Metanephros (tissue), 2 donors: ENCODE measurements around the gene TAF6L. TPM values are rescaled to one million over a fixed set of nuclear protein-coding genes. Genes with fewer than 3 reads are reported as not detected.

ENCODE experiments used
- small RNA-seq: library from RNA; depleted of rRNA; stranded (forward); fragments of <200 nt; gene quantifications from one replicate; pipeline ENCODE3, GENCODE V24; 2014; ENCODE audit warnings: low replicate concordance
- total RNA-seq: library from RNA; depleted of rRNA; stranded (reverse); fragments of >200 nt; gene quantifications from one replicate; pipeline ENCODE4 v1.2.3, GENCODE V29; 2014

The TAF6L gene, protein sequence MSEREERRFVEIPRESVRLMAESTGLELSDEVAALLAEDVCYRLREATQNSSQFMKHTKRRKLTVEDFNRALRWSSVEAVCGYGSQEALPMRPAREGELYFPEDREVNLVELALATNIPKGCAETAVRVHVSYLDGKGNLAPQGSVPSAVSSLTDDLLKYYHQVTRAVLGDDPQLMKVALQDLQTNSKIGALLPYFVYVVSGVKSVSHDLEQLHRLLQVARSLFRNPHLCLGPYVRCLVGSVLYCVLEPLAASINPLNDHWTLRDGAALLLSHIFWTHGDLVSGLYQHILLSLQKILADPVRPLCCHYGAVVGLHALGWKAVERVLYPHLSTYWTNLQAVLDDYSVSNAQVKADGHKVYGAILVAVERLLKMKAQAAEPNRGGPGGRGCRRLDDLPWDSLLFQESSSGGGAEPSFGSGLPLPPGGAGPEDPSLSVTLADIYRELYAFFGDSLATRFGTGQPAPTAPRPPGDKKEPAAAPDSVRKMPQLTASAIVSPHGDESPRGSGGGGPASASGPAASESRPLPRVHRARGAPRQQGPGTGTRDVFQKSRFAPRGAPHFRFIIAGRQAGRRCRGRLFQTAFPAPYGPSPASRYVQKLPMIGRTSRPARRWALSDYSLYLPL
- total RNA-seq, result 36.1 TPM

DNA sequence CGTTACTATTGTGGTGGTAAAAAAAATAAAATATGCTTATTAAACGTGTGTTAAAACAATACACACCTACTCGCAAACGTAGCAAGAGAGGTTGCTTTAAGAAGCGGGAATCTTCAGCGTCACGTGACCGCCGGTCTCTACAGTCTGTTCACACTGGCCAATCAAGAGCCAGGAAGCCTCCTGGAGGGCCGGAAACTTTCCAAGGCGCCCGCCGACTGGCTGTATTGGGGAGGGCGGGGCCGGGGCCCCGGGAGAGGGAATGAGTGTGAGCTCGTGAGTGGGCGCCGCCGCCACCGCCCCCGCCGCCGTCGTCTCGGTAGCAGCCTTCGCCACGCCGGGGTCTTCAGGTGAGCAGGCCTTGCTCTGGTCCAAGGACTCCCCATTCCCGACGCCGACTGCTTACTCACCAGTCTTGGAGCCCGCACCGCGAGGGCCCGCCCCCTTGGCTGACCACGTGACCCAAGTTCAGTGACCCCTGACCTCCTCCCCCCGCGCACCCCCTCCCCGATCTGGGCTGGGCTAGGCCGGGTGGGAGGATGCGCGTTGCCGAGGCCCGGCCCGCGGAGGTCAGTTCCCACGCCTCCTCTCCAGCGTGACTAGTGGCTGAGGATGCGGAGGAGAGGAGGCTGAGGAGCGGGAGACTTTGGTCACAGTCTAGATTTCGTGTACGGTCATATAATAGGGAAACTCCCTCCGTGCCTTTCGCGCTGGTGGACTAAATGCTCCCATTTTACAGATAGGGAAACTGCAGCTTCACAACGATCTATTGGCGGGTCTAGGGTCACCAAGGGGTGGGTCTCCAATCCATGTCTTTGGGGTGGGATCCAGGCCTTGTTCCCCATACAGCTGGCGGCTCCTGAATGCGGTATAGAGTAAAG is at the start of gene TAF6L:
TSS of gene TAF6L (plus strand) at position 253 of the 878 bp plus-strand sequence. CDS start 4,388 bp downstream, outside the sequence.

DNA sequence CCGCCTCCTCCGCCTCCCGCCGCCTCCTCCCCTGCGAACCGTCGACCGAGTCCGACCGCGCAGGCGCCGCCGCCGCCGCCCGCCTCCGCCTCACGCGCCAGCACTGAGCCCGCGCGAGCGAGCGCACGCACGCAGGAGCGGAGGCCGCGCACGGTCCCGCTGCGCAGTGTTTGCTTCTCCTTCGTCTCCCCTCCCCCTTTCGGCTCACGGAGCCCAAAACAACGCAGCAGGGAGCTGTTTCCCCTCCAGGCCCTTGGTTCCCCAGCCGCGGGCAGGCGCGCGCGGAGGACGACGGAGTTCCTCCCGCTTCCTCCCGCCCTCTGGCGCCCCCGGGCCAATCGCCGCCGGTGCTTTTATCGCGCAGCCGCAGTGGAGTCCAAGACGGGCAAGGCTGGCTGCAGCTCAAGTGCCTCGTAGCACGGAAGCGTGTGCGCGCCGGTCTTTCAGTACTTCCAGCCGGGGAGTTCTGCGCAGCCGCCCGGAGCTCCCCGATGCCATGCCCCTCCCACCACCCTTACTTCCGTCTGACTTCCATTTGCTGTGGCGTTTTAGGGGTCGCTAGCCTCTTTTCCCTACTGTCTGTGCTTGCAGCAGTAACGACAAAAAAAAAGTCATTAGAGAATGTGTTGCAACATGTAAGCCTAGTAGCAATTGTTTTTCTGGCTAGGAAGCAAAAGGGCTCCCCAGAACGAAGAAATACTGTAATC is 43.9 kb upstream of the TAF6L start, which contains the start of gene HNRNPUL2:
TSS of gene HNRNPUL2 (minus strand) at position 293 of the 707 bp plus-strand sequence. CDS start 301 bp downstream, outside the sequence.

DNA sequence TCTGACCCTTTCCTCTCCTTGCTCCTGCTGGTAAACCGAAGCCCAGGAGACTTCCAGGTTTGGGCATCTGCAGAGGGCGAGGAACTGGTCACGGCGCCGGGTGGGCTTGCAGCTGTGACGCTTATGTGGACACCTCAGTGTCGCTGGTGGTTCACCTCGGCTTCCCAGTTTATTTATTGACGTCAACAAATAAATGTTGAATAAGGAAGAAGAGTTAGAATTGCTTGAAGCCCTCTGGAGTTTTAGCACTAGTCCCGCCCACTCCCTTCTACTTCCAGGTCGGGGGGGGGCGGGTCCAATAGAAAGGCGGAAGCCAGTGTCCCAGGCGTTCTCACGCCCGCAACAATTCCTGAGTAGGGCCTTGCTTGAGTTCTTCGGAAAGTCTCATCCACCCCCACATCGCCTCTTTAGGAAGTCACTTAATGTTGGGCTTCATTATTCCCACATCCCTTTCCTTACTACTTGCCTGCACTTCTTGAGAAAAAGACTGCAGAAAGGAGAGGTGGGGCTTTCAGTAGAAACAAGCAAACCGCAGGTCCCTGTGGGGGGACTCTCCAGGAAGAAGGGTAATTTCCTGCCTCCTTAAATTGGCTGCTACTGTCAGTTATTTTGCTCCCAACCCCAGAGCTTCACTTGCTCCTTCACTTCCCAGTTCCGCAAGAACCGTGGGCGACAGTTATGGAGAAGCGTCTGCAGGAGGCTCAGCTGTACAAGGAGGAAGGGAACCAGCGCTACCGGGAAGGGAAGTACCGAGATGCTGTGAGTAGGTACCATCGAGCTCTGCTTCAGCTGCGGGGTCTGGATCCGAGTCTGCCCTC is 42.8 kb upstream of the TAF6L start, which contains the start of gene TTC9C:
TSS of gene TTC9C (plus strand) at position 316 of the 818 bp plus-strand sequence. CDS start at position 679, 363 bp downstream.

DNA sequence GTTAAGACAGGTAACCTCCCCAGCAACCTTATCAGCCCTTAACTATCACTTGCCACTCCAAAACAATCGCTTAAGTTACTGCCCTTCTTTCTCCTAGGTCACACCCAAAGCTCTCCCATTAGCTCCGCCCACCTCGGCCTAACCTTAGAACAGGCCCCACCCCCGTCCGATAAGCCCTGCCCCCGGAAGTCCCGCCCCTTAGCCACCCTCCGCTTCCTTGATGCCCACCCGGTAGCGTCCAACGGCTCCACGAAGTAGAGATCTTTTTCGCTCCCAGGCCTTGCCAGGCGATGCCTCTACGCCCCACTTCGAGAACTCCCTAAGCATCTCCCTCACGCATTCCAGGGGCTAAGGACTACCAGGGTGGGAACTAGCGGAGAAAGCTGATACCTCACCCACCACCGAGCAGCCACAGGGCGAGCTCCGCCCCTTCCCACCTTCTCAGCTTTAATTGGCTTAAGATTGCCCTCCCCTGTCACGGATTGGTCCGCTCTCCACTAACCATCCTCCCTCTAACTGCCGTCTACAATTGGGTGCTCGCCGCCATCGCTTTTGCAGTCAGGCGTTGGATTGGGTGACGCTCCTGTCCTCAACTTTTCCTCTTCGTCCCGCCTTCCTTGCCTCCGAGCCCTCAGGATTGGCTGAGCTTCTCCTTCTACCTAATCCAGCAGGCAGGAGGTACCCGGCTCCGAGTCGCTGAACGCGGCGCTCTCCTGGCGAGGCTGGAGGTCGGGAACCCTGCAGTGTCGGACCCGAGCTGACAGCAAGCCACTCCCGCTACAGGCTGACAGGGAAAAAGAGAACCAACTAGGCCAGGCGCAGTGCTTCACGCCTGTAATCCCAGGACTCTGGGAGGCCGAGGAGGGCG is 17.2 kb upstream of the TAF6L start, which contains the start of gene ZBTB3:
TSS of gene ZBTB3 (minus strand) at position 425 of the 868 bp plus-strand sequence. CDS start 496 bp downstream, outside the sequence.

DNA sequence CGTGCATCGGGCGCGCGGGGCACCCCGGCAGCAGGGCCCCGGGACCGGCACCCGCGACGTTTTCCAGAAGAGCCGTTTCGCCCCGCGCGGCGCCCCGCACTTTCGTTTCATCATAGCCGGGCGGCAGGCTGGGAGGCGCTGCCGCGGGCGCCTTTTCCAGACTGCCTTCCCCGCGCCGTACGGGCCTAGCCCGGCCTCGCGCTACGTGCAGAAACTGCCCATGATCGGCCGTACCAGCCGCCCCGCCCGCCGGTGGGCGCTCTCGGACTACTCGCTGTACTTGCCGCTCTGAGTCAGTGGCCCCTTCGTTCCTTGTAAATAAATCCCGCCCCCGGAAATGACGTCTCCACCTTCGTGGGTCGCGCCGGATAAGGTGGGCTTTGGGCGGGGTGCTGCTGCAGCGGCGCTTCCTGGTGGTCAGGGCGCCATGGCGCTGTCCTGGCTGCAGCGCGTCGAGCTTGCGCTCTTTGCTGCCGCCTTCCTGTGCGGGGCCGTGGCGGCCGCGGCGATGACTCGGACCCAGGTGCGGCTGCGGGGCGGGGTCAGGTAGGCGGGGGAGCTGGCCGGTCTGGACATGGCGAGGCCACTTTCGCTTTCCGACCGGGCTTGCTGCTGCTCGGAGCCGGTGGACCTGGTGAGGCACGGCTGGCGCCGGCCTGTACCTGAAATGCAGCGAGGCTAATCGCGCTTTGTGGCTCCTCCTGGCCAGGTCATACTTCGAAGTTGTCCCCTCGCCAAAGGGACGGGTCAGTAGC is 16.0 kb downstream of the TAF6L start, which contains the start of gene TMEM179B:
TSS of gene TMEM179B (plus strand) at position 398 of the 755 bp plus-strand sequence. CDS start at position 428, 30 bp downstream.

DNA sequence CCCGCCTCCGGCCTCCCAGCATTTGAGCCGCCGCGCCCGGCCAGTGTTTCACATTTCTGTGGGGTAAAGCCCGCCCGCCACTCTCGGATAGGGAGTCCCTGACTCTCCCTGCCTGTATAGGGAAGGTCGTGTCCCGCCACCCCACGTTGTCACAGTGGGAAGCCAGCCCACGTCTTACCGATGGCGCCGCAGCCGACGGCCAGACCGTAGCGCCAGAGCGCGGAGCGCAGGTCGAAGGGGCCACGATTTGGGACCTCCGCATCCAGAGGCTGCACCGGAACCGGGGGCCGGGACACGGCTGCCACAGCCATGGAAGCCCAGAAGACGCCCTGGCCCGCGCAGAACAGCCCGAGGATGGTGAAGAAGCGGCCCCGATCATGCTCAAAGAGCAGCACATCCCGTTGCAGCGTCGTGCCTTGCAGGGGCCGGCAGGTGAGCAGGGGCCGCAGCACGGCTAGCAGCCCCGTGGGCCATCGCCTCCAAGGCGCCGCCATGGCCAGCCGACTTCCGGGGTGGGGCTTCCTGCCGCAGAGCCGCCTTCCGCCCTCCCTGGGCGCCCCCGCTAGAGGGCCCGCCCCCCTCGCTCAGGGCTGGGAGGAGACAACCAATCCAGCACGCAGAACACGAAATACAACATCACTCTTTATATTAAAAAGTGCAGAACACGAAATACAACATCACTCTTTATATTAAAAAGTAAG is 20.5 kb downstream of the TAF6L start, which contains the start of gene TMEM223:
TSS of gene TMEM223 (minus strand) at position 506 of the 701 bp plus-strand sequence. CDS start at position 494, 12 bp downstream.

DNA sequence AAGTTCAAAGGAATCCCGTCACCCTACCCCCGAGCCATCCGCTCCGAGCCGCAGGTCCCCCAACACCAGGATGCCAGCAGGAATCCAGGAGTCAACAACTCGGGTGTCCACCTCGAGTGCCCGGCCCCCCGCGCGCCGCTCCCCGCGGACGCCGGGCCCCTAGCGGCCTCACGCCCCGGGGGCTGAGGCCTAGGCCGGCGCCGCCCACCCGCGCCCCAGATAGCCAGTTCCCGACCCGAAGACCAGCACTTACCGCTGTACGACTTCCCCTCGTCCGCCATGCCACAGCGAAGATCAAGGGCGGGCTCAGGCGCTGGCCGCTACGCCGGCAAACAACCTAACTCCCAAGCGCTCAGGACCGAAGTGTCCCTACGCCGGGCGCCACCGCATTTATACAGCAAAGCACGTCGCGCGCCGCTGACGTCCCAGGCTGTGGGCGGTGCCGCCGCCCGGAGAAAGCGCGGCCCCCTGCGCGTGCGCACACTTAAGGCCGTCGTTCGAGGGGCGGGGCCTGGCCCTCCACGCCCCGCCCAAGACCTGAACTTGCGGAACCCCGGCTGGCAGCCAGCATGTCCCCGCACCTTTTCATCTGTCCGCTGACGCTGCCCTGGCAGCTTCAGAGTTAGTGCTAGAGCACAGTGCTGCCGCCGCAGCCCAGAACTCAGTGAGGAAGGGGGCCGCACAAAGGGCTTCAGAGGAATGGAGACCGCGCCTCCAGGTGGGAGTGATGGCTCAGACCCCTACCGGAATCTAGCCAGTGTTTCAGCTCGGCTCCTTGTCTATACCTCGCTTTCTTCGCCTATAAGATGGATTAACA is 34.1 kb downstream of the TAF6L start, which contains the start of gene NXF1:
TSS of gene NXF1 (minus strand) at position 365 of the 817 bp plus-strand sequence. CDS start at position 281, 84 bp downstream.

DNA sequence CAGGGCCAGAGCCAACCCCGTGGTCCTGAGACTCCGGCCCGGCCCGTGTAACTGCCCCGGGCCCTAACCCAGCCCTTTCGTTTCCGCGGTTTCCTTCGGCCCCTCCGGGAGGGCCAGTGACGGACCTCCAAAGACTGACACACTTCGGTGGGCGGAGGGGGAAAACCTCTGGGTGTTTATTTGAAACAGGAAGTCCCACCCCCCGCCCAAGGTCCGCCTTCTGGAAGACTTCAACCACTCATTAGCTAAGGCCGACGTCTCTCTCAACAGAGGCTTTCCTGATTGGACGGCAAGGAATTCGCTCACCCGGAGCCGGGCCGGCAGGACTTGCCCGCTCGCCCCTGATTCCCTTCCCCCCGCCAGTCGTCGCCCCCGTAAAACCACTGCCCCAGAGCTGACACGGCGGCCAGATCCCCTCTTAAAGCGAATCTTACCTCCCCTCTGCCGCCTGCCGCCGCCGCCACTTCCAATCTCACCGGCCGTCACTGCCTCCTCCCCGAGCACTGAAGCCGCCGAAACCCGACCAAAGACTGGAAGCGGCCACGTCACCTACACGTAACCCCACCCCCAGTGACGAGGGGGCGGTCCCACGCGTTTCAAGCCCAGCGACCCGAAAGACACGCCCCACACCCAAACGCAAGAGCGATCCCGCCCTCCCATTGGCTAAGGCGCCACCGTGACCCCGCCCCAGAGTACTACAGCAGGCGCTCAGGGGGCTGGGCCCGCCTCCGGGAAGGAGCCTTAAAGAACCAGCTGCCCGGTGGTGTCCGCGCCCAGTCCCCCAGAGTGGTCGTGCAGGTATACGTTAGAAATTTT is 60.5 kb downstream of the TAF6L start, which contains the start of gene STX5:
TSS of gene STX5 (minus strand) at position 532 of the 816 bp plus-strand sequence. CDS start 808 bp downstream, outside the sequence.

DNA sequence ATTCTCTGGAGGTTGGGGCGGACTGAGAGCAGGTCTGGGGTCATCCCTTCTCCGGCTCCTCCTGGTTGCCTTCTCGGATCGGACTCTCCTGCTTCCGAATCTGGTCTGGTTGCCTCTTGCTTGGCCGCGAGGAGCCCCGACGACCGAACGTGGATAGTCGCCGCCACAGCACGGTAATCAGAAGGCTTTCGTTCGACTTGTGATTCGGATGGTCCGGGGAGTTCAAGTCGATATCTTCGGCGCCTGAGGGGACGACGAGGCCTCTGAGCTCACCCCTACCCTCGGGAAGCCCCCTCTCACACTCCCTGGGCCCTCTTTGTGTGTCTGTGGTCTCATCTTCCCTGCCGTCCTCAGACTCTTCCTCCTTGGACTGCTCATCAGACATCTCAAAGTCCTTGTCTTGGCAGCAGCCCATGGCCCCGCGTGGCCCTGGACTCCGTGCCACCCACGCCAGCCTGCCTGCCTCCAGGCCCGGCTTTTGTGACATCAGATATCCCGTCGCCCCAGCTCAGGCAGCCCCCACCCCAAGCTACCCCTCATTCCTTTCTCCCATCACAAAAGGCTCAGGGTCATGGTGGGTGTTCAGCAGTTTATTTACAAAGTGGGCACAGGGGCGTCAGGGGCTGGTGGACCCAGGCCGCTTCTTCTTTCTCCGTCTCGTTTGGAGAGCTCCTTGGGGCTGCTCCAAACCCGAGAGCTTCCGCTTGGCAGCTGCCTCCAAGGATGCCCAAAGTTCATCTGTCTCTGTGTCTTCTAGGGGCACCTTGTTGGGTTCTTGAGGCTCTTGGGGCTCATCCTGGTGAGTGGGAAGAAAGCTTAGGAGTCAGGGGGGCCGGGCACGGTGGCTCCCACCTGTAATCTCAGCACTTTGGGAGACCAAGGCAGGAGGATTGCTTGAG is 61.4 kb downstream of the TAF6L start, which contains the start of gene TEX54:
TSS of gene TEX54 (minus strand) at position 506 of the 899 bp plus-strand sequence.

Small RNA genes within 50 kb of the gene (small RNA-seq; reads per million reads assigned to genes)
- 0.09 reads per million for gene MIR6514
- gene RNU6-118P, result not detected

Other genes with a start within 250 kb of the TAF6L start
- gene AHNAK, start 224.6 kb upstream of the TAF6L start, total RNA-seq, result 286 TPM
- 1,423 TPM for gene EEF1G, start 197.5 kb upstream of the TAF6L start, total RNA-seq
- 12.9 TPM for gene TUT1, start 179.9 kb upstream of the TAF6L start, total RNA-seq
- gene MTA2, start 169.5 kb upstream of the TAF6L start, total RNA-seq, result 79.0 TPM
- gene EML3, start 158.6 kb upstream of the TAF6L start, total RNA-seq, result 26.9 TPM
- 1.6 TPM for gene ROM1, start 158.1 kb upstream of the TAF6L start, total RNA-seq
- gene B3GAT3, start 149.4 kb upstream of the TAF6L start, total RNA-seq, result 28.3 TPM
- gene GANAB, start 124.8 kb upstream of the TAF6L start, total RNA-seq, result 253 TPM
- 23.0 TPM for gene INTS5, start 118.1 kb upstream of the TAF6L start, total RNA-seq
- gene C11orf98, start 106.2 kb upstream of the TAF6L start, total RNA-seq, result 20.1 TPM
- gene CSKMT, start 106.1 kb upstream of the TAF6L start, total RNA-seq, result 8.9 TPM
- 10.2 TPM for gene UQCC3, start 99.7 kb upstream of the TAF6L start, total RNA-seq
- gene LBHD1, start 99.1 kb upstream of the TAF6L start, total RNA-seq, result 4.0 TPM
- 89.0 TPM for gene UBXN1, start 92.3 kb upstream of the TAF6L start, total RNA-seq
- 5.4 TPM for gene LRRN4CL, start 81.9 kb upstream of the TAF6L start, total RNA-seq
- gene BSCL2, start 64.0 kb upstream of the TAF6L start, total RNA-seq, result 79.3 TPM
- not detected for gene GNG3, start 63.7 kb upstream of the TAF6L start, total RNA-seq
- gene HNRNPUL2, start 43.9 kb upstream of the TAF6L start, total RNA-seq, result 39.5 TPM
- 34.4 TPM for gene TTC9C, start 42.9 kb upstream of the TAF6L start, total RNA-seq
- 14.8 TPM for gene ZBTB3, start 17.2 kb upstream of the TAF6L start, total RNA-seq
- 87.4 TPM for gene POLR2G, start 9.8 kb upstream of the TAF6L start, total RNA-seq
- 43.4 TPM for gene TMEM179B, start 16.0 kb downstream of the TAF6L start, total RNA-seq
- gene TMEM223, start 20.6 kb downstream of the TAF6L start, total RNA-seq, result 20.4 TPM
- 37.9 TPM for gene NXF1, start 34.0 kb downstream of the TAF6L start, total RNA-seq
- gene STX5, start 60.7 kb downstream of the TAF6L start, total RNA-seq, result 34.2 TPM
- gene TEX54, start 61.4 kb downstream of the TAF6L start, total RNA-seq, result not detected
- gene WDR74, start 68.2 kb downstream of the TAF6L start, total RNA-seq, result 33.6 TPM
- 139 TPM for gene SLC3A2, start 109.5 kb downstream of the TAF6L start, total RNA-seq
- gene CHRM1, start 150.0 kb downstream of the TAF6L start, total RNA-seq, result not detected
- gene SLC22A6, start 213.6 kb downstream of the TAF6L start, total RNA-seq, result 9.7 TPM
- 10.3 TPM for gene SLC22A8, start 244.4 kb downstream of the TAF6L start, total RNA-seq